HG03139 (cell line): ENCODE results near the gene IL3.
A peak's percentile ranks its signal among the peaks of the same experiment; 100 is the strongest.

Experiments used
- ATAC-seq: cut with Tn5 transposase; IDR thresholded peaks from one replicate; pipeline ENCODE4 v1.9.1; 2021; ENCODE audit not compliant: unreplicated experiment

The IL3 gene, protein sequence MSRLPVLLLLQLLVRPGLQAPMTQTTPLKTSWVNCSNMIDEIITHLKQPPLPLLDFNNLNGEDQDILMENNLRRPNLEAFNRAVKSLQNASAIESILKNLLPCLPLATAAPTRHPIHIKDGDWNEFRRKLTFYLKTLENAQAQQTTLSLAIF

DNA sequence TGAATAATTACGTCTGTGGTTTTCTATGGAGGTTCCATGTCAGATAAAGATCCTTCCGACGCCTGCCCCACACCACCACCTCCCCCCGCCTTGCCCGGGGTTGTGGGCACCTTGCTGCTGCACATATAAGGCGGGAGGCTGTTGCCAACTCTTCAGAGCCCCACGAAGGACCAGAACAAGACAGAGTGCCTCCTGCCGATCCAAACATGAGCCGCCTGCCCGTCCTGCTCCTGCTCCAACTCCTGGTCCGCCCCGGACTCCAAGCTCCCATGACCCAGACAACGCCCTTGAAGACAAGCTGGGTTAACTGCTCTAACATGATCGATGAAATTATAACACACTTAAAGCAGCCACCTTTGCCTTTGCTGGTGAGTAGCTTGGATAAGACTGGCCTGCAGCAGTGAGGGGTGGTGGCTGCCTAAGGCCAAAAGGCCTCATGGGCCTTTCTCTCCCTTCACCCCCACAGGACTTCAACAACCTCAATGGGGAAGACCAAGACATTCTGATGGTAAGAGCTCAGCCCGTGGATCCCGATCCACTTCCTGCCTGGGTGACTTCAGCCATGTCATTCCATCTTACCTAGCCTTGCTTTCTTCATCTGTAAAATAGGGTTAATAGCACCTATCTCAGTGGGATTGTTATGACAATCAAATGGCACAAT is at the start of gene IL3:
IL3 (plus strand) TSS at position 155 of the 661 bp plus-strand sequence; CDS start at position 207, 52 bp downstream.
- no peak for ATAC-seq

GRCh38 chr5:132010989-132011621 is 49.4 kb upstream of the IL3 start:
- no peak for ATAC-seq

- no peak for ATAC-seq
These were observed 48.7 kb upstream of the IL3 start, which contains the start of gene ACSL6 for GRCh38 chr5:132011622-132012343. TSS of gene ACSL6 (minus strand) at chr5:132011658. CDS start at chr5:132011553, 105 bp downstream.

GRCh38 chr5:132012371-132013005 is 48.0 kb upstream of the IL3 start:
- no peak for ATAC-seq

- no peak for ATAC-seq
These were observed 47.3 kb upstream of the IL3 start for GRCh38 chr5:132013006-132013689.

DNA sequence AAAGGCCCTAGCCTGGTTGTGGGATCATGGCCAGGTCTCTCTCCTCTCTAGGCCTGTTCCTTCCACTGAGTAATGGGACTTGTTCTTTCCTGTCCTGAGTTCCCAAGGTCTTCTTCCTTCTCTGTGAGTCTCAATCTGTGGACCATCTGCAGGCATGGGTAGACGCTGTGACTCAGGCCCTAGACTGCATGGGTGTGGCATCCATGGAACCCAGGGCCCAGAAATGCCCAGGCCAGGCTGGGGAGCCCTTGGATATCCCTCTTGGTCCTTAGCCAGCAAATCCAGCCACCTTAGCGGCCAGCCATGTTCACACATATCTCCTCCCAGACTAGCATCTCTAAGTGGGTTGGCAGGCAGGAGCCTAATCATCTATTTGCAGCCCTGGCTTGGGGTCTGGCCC is 46.7 kb upstream of the IL3 start:
- no peak for ATAC-seq

GRCh38 chr5:132016721-132017250 is 43.7 kb upstream of the IL3 start:
- ATAC-seq, result no peak

DNA sequence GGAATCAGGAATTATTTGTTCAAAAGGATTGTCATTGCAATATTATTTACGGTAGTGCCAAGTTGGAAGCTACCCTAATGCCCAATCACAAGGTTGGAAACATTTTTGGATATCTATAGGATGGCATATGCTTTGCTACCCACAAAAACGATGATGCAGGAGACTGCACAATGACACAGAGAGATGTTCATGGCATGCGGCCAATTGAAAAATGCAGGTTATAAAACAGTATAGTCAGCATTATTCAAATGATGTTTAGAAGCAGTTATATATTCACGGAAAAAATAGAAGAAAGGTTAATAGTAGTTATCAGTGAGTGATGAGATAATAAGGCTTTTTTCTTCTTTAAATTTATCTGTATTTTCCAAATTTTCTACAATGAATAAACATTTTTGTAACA is 43.1 kb upstream of the IL3 start:
- no peak for ATAC-seq

DNA sequence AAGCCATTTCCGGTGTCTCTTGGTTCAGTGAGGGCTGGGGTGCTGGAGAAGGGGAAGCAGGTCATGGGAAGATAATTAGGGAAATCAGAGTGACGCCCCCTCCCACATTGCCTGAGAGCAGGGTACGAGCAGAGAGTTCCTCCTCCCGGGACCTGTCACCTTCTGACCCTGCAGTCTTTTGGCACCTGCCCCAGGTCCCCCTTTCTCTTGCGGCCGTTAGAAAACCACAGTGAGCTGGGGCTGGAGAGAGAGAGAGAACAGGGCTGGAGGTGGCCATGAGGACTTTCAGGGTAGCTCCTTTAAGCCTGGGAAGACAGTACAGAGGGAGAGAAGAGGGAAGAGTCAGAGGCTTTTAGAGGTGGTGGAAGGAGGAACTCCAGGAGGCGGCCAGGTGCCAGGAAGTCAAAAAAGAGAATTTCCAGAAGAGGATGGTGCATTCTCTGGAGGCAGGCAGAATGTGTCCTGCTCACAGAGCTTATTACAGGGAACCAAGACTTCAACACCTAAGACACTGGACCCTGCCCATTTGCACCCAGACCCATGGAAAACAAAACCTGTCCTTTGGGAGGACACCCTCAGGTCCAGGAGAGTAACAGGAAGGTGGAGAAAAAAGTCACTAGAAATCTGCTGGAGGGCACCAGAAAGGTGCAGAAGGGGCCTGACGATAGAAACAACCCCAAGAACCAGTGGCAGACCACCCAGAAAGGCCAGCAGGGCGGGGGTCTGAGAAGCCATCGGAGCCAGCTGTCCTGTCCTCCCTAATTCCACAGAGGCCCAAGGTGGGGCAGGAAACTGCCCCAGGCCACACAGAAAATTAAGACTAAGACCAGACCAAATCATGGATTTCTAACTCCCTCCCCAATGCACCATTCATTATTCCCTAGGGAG is 42.5 kb upstream of the IL3 start:
- ATAC-seq, result no peak

DNA sequence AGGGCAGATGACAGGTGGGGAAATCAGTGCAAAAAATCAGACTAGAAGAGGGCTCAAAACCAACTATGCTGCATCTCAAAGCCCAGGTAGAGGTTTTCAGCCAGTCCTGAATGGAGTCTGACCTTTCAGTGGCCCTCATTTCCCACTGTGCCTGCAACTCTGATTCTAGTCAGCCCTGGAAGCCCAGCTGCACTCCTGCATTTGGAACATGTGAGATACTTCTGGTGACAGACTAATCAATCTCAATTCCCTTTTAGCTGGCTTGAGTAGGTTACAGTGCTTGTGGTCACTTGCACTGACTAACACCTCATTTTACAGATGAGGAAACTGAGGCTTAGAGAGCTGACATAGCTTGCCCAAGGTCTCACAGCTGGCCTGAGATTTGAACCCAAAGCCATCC is 41.1 kb upstream of the IL3 start:
- no peak for ATAC-seq

DNA sequence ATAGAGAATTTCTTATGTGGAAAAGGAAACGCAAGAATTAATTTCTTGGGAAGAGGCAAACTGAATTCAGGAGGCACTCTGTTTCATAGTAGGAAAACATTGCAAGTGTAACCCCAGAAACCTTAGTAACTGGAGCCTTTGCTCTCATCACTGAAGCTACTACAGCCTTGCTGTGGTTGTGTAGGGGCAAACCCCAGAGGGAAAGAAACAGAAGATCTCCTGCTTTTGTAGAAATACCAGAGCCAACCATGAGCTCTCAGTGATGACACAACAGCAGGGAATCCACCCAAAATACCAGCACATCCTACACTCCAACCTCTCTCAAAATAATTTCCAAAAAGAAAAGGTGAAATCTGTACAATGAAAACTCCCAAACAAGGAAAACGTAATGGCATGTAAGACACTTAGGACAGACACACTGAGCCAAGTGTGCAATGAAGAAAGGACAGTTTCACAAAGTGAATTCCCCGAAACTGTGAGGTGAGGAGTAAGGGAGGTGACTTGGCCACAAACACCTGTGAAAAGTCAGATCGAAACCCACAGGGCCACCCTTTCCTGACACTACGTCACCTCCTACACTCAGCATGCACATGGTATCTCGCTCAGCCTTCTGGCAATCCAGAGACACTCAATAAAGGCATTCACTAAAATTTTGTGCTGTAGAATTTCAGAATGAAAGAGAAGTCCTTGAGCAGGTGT is 40.4 kb upstream of the IL3 start:
- ATAC-seq, result peak; percentile 96

DNA sequence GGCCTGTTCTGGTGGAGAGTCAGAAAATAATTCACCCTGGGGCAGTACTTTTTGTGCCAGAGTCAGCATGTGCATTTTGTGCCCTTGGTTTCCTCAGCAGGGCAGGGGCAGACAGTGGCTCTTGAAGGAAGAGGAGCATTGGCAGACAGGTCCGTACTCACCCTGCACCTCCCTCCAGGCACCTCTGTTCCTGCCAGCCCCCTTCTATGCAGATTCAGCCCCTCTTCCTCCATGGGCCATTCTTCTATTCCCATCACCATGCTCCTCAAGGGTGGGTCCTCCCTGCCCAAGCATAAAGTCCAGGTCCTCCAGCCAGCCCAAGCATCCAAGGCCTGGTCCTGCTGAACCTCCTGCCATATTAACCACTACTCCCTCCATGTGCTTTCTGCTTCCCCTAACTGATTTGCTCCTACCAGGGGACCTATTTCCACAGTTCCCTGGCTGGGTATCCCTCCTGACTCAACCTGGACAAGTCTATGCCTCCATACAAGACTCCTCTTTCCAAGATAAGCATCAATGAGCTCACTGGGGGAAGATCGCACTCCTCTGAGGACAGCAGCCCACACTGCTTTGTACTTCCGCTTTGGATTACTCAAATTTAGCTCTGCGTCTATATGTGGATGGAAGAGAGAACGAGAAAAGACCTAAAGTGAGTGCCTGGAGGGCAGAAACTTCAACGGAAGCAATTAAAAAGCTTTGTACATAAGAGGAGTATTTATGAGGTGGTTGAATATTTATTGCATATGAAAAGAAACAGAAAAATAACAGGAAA is 39.7 kb upstream of the IL3 start:
- ATAC-seq, result peak; percentile 18

GRCh38 chr5:132021654-132022053 is 38.8 kb upstream of the IL3 start:
- no peak for ATAC-seq

GRCh38 chr5:132022737-132023136 is 37.7 kb upstream of the IL3 start:
- ATAC-seq, result no peak

- ATAC-seq, result no peak
These were observed 37.0 kb upstream of the IL3 start for GRCh38 chr5:132023258-132024116.

DNA sequence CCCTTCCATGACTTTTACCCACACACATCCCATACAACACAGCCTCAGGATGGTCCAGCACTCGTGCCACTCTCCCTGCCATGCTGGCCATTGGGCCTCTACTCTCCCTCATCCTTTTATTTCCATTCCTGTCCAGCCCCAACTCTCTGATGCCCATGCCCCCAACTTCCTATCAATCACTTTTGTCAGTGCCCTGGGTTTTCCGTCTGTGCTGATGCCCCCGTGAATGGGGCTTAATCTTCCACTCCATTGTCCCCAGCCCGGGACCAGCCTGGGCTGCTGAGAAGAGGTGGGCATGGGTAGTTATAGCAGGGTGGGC is 36.4 kb upstream of the IL3 start:
- ATAC-seq, result no peak

- no peak for ATAC-seq
These were observed 35.6 kb upstream of the IL3 start for GRCh38 chr5:132024789-132025402.
